Tibial nerve (tissue), 4 donors: ENCODE data around the gene DNLZ. TPM values are rescaled to one million over a fixed set of nuclear protein-coding genes. Genes with fewer than 3 reads are reported as not detected.

ENCODE experiments used
- DNase-seq, 2 donors: peaks; one replicate each; pipeline ENCODE4 v3.0.0-alpha.2; 2019; ENCODE audit warnings: low spot score in 2 of 2
- H3K27ac ChIP-seq, 4 donors: fragments of 200-600 bp; sonication (generic) in 3 of 4; one replicate each; pipeline ENCODE4 v1.5.1; 2017 to 2019; ENCODE audit warnings: mild to moderate bottlenecking in 1 of 4
- H3K27me3 ChIP-seq, 2 donors: fragments of 200-600 bp; sonication (generic) in 1 of 2; one replicate each; pipeline versions ENCODE4 v1.5.1 to v1.6.0; 2017 to 2019
- H3K36me3 ChIP-seq, 3 donors: fragments of 200-600 bp; sonication (generic); one replicate each; pipeline ENCODE4 v1.5.1; 2018 to 2019
- H3K4me1 ChIP-seq, 4 donors: fragments of 200-600 bp; sonication (generic) in 3 of 4; one replicate each; pipeline ENCODE4 v1.5.1; 2017 to 2019
- H3K4me3 ChIP-seq, 4 donors: fragments of 200-600 bp; sonication (generic) in 3 of 4; one replicate each; pipeline ENCODE4 v1.5.1; 2017 to 2019; ENCODE audit warnings: mild to moderate bottlenecking in 1 of 4, moderate library complexity in 1 of 4
- H3K9me3 ChIP-seq, 4 donors: fragments of 200-600 bp; sonication (generic) in 3 of 4; one replicate each; pipeline ENCODE4 v1.5.1; 2017 to 2019
- EP300 ChIP-seq, 2 donors: sonication (generic); formaldehyde crosslinking; IDR thresholded peaks; one replicate each; pipeline ENCODE4 v1.6.1; 2017; ENCODE audit warnings: antibody characterized with exemption in 2 of 2, mild to moderate bottlenecking in 1 of 2
- POLR2A ChIP-seq, 2 donors: fragments of 450-650 bp; IDR thresholded peaks; one replicate each; pipeline ENCODE4 v1.6.1; 2017; ENCODE audit warnings: antibody characterized with exemption in 2 of 2, mild to moderate bottlenecking in 2 of 2, moderate library complexity in 2 of 2
- WGBS, 2 donors: methylation state at CpG; one replicate each; pipeline ENCODE4 v1.1.5; 2018; 5-methylcytosine and 5-hydroxymethylcytosine counted together
- total RNA-seq, 4 donors: library from RNA; depleted of rRNA; stranded (reverse); fragments of >200 nt; gene quantifications; one replicate each; pipeline ENCODE4 v1.1.0, GENCODE V29; 2016
- TF ChIP-seq, protein P1 (sequence below), 5 experiments: fragments of 200-600 bp in 3 of 5; fragments of 450-650 bp in 2 of 5; sonication (generic) in 3 of 5; IDR thresholded peaks; one replicate each; pipeline ENCODE4 v1.5.1; 2016 to 2019; ENCODE audit warnings: antibody characterized with exemption in 5 of 5, mild to moderate bottlenecking in 3 of 5, moderate library complexity in 2 of 5

Gene DNLZ
- total RNA-seq, 4 donors from 2014 or later, result 49.4 to 79.5 (median 70.8) TPM

DNA sequence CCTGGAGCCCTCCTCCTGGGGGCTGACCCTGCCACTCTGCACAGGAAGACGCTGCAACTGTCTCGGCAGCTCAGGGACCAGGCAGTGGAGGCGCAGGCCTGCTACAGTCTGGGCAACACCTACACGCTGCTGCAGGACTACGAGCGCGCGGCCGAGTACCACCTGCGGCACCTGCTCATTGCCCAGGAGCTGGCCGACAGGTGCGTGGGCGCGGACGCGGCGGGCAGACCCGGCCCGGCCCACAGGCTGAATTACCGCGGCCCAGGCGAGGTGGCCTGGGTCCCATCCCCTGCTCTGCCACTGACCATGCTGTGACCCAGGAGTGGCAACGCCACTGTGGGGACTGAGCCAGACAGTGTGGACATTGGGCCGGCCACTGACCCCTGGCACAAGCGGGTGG is 25.0 kb downstream of the DNLZ start:
- Histone ChIP-seq H3K27me3 (no peaks in the 10 kb centered on the region), H3K4me1 (peaks cover 0 to 66% (median 33%) of the 10 kb centered on the region in 4 donors), H3K9me3 (no peaks in the 10 kb centered on the region), H3K4me3 (no peak overlapping the region), H3K36me3 (peaks cover 0 to 69% (median 0%) of the 10 kb centered on the region in 3 donors), H3K27ac (peak overlapping the region in 2 of 4 donors; percentile 91 to 93)
- WGBS, 2 donors, result 89 to 91% methylated on average over 3 to 18 of the region's 25 CpGs
- no peak for TF ChIP-seq POLR2A (IDR thresholded peaks at IDR 0.05)
- TF ChIP-seq, protein P1, sequence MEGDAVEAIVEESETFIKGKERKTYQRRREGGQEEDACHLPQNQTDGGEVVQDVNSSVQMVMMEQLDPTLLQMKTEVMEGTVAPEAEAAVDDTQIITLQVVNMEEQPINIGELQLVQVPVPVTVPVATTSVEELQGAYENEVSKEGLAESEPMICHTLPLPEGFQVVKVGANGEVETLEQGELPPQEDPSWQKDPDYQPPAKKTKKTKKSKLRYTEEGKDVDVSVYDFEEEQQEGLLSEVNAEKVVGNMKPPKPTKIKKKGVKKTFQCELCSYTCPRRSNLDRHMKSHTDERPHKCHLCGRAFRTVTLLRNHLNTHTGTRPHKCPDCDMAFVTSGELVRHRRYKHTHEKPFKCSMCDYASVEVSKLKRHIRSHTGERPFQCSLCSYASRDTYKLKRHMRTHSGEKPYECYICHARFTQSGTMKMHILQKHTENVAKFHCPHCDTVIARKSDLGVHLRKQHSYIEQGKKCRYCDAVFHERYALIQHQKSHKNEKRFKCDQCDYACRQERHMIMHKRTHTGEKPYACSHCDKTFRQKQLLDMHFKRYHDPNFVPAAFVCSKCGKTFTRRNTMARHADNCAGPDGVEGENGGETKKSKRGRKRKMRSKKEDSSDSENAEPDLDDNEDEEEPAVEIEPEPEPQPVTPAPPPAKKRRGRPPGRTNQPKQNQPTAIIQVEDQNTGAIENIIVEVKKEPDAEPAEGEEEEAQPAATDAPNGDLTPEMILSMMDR (IDR thresholded peaks at IDR 0.05), result no peak
- TF ChIP-seq EP300 (IDR thresholded peaks at IDR 0.05), result no peak
- no peak for DNase-seq

DNA sequence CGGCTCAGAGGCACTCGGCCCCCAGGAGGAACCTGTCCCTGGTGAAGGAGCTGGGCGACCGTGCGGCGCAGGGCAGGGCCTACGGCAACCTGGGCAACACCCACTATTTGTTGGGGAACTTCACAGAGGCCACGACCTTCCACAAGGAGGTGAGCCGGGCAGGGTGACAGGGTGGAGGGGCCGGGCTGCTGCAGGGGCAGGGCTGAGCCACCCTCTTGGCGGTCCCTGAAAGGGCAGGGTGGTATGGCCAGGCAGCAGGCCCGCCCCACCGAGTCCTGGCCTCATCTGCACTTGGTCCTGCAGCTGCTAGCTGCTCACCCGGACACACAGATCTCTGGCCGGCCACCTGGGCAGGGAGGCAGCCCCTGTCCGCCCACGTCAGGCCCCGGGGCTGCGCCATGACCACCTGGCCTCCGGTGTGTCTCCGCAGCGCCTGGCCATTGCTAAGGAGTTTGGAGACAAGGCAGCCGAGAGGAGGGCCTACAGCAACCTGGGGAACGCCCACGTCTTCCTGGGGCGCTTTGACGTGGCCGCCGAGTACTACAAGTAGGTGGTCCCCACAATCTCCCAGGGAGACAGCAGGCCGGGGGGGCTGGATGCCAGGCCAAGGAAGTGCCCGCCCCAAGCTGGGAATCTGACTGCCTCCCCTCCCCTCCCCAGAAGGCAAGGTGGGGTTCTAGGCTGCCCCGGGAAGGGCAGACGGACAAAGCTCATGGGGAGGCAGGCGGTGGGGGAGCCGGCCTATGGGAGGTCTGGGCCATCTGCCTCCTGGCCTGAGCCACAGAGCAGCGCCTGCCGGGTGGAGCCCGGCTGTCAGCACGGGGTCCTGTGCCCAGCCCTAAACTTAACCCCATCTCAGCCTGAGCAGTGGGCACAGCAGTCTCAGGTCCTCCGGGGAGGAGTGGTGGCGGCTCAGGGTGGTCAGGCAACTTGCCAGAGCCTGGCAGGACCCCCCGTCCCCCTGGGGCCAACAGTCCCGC is 25.8 kb downstream of the DNLZ start:
- Histone ChIP-seq H3K36me3 (peaks cover 0 to 75% (median 0%) of the 10 kb centered on the region in 3 donors), H3K4me1 (peaks cover 0 to 58% (median 31%) of the 10 kb centered on the region in 4 donors), H3K27ac (peak overlapping the region in 1 of 4 donors; percentile 93), H3K27me3 (no peaks in the 10 kb centered on the region), H3K4me3 (no peak overlapping the region), H3K9me3 (no peaks in the 10 kb centered on the region)
- no peak for DNase-seq
- TF ChIP-seq POLR2A (IDR thresholded peaks at IDR 0.05) (no peak), EP300 (IDR thresholded peaks at IDR 0.05) (no peak)
- TF ChIP-seq, protein P1 (IDR thresholded peaks at IDR 0.05), result no peak
- WGBS, 2 donors, result 75 to 76% methylated on average over 20 to 23 of the region's 43 CpGs

DNA sequence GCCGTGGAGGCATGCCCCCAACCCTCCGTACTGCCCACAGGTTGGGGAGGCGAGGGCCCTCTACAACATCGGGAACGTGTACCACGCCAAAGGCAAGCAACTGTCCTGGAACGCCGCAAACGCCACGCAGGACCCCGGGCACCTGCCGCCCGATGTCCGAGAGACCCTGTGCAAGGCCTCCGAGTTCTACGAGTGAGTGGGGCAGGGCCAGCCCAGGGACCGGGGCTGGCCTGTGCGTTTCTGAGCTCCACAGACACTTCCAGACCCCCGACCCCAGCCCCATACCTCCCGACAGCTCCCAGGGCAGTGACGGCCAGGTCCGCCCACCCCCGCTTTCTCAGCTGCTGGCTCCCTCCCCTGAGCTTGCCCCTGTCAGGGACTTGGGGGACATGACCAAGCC is 26.7 kb downstream of the DNLZ start:
- H3K9me3 ChIP-seq, result no peaks in the 10 kb centered on the region
- TF ChIP-seq EP300 (IDR thresholded peaks at IDR 0.05), result no peak
- no peak for TF ChIP-seq POLR2A (IDR thresholded peaks at IDR 0.05)
- TF ChIP-seq, protein P1 (IDR thresholded peaks at IDR 0.05), result no peak
- WGBS, 2 donors, result 91% methylated on average over 12 of the region's 23 CpGs; no CpG with 5 or more reads in 1 of the 2 donors
- peaks cover 0 to 81% (median 0%) of the 10 kb centered on the region in 3 donors for H3K36me3 ChIP-seq
- no peak overlapping the region for H3K4me3 ChIP-seq
- H3K27ac ChIP-seq, result peak overlapping the region in 2 of 4 donors; percentile 62 to 80
- H3K27me3 ChIP-seq, result no peaks in the 10 kb centered on the region
- H3K4me1 ChIP-seq, result peaks cover 0 to 54% (median 29%) of the 10 kb centered on the region in 4 donors
- DNase-seq, result no peak

DNA sequence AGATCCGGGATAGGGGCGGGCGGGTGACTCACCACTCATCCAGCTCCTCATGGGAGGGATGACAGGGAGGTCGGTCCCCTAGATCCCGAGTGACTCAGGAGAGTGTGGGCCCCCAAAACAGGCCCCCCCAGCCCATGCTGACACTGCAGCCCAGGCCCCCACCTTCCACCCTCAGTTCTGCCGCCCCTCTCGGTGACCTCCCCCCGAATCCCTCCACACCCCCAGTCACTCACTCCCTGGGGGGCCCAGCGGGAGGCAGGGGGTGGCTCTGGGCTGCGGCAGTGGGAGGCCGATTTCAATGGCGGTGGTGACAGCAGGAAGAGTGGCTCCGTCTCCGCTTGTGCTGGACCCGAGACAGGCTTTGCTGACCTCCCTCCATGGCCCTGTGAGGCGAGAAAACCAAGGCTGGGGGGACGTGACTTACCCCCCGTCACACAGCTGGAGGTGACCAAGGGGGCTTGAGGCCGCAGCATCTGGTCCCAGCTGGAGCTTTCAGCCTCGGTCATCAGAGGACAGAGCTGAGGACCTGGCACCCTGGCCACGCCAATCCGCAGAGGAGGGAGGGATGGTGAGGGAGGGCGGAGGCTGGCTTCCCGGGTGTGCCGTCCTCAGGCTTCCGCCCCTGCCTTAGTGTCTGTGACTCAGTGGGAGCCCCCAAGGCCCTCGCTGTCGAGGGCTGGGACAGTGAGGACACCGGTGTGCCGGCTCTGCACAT is 27.2 kb downstream of the DNLZ start:
- Histone ChIP-seq H3K4me3 (no peak overlapping the region), H3K27me3 (no peaks in the 10 kb centered on the region), H3K27ac (peak overlapping the region in 2 of 4 donors; percentile 62 to 80), H3K4me1 (peaks cover 0 to 54% (median 26%) of the 10 kb centered on the region in 4 donors), H3K9me3 (no peaks in the 10 kb centered on the region), H3K36me3 (peaks cover 0 to 85% (median 0%) of the 10 kb centered on the region in 3 donors)
- 59 to 71% methylated on average over 22 to 26 of the region's 30 CpGs for WGBS, 2 donors
- no peak for DNase-seq
- no peak for TF ChIP-seq EP300 (IDR thresholded peaks at IDR 0.05)
- TF ChIP-seq, protein P1 (IDR thresholded peaks at IDR 0.05), result no peak
- TF ChIP-seq POLR2A (IDR thresholded peaks at IDR 0.05), result no peak
